ENCODE data around the gene CEP112. TPM values are rescaled to one million over a fixed set of nuclear protein-coding genes. Genes with fewer than 3 reads are reported as not detected.

The CEP112 gene
- total RNA-seq, 1 donor from 2014 or later, result 3.8 TPM

- intact Hi-C loops (cut with micrococcal nuclease), result no loop called here
- CTCF ChIA-PET, result no interaction called here
- Mint-ChIP-seq H3K4me1 (no peaks in the 10 kb centered on the region), H3K4me3 (no peak overlapping the region), H3K9me3 (no peaks in the 10 kb centered on the region), H3K27ac (no peak overlapping the region), H3K27me3 (no peaks in the 10 kb centered on the region), H3K36me3 (ENCODE audit: low read depth) (no peaks in the 10 kb centered on the region)
- DNase-seq (no peak), ATAC-seq (ENCODE audit: low read depth) (no peak)
- no peak for TF ChIP-seq CTCF (IDR thresholded peaks at IDR 0.05)
- POLR2A ChIA-PET, result no interaction called here
Observed at GRCh38 chr17:65609749-65610148, 582.2 kb downstream of the CEP112 start.

GRCh38 chr17:65609286-65609685 is 582.6 kb downstream of the CEP112 start:
- ATAC-seq (ENCODE audit: low read depth) (no peak), DNase-seq (no peak)
- Mint-ChIP-seq H3K27ac (no peak overlapping the region), H3K27me3 (no peaks in the 10 kb centered on the region), H3K36me3 (ENCODE audit: low read depth) (no peaks in the 10 kb centered on the region), H3K4me3 (no peak overlapping the region), H3K9me3 (no peaks in the 10 kb centered on the region), H3K4me1 (no peaks in the 10 kb centered on the region)
- ChIA-PET POLR2A (no interaction called here), CTCF (no interaction called here)
- intact Hi-C loops (cut with micrococcal nuclease), result no loop called here
- TF ChIP-seq CTCF (IDR thresholded peaks at IDR 0.05), result no peak

- ChIA-PET CTCF (no interaction called here), POLR2A (no interaction called here)
- Mint-ChIP-seq H3K4me1 (no peaks in the 10 kb centered on the region), H3K27me3 (peaks cover 4% of the 10 kb centered on the region), H3K4me3 (no peak overlapping the region), H3K9me3 (no peaks in the 10 kb centered on the region), H3K36me3 (ENCODE audit: low read depth) (no peaks in the 10 kb centered on the region), H3K27ac (no peak overlapping the region)
- no peak for ATAC-seq (ENCODE audit: low read depth)
- intact Hi-C loops (cut with micrococcal nuclease), result no loop called here
- no peak for DNase-seq
- no peak for TF ChIP-seq CTCF (IDR thresholded peaks at IDR 0.05)
Observed at GRCh38 chr17:65604070-65604469, 587.9 kb downstream of the CEP112 start.

GRCh38 chr17:65601881-65602280 is 590.1 kb downstream of the CEP112 start:
- intact Hi-C loops (cut with micrococcal nuclease), result no loop called here
- ChIA-PET POLR2A (no interaction called here), CTCF (no interaction called here)
- DNase-seq, result no peak
- H3K4me1 Mint-ChIP-seq, result no peaks in the 10 kb centered on the region
- peaks cover 4% of the 10 kb centered on the region for H3K27me3 Mint-ChIP-seq
- TF ChIP-seq CTCF (IDR thresholded peaks at IDR 0.05), result no peak
- no peak for ATAC-seq (ENCODE audit: low read depth)
- H3K36me3 Mint-ChIP-seq (ENCODE audit: low read depth), result no peaks in the 10 kb centered on the region
- no peak overlapping the region for H3K4me3 Mint-ChIP-seq
- H3K9me3 Mint-ChIP-seq, result no peaks in the 10 kb centered on the region
- no peak overlapping the region for H3K27ac Mint-ChIP-seq

- POLR2A ChIA-PET, result no interaction called here
Observed at GRCh38 chr17:65601145-65601544, 590.8 kb downstream of the CEP112 start.

More at GRCh38 chr17:65601145-65601544, 590.8 kb downstream of the CEP112 start:
- CTCF ChIA-PET, result no interaction called here
- no peak for TF ChIP-seq CTCF (IDR thresholded peaks at IDR 0.05)
- Mint-ChIP-seq H3K36me3 (ENCODE audit: low read depth) (no peaks in the 10 kb centered on the region), H3K27ac (no peak overlapping the region), H3K4me3 (no peak overlapping the region), H3K9me3 (no peaks in the 10 kb centered on the region), H3K27me3 (peaks cover 4% of the 10 kb centered on the region), H3K4me1 (no peaks in the 10 kb centered on the region)
- intact Hi-C loops (cut with micrococcal nuclease), result no loop called here
- ATAC-seq (ENCODE audit: low read depth) (no peak), DNase-seq (no peak)

Measured in activated B cell treated with CpG ODN at 0.5 μM for 24 hours (primary cell).